NCI-H82 treated with DMSO at 0.1 percent for 48 hours (cell line): ENCODE data around the gene MAGI2.
"Not testable (repeated sequence)": the region's sequence is repeated elsewhere in the genome, so short reads cannot be mapped to it uniquely, and the experiment has no call there.

ENCODE experiments used
- DNase-seq: peaks from one replicate; lab custom pipeline; 2025; ENCODE audit not compliant: unreplicated experiment; lab: John Stamatoyannopoulos, UW

Gene MAGI2

GRCh38 chr7:79452032-79452494 is 1.4 kb downstream of the MAGI2 start:
- DNase-seq: peak; percentile 72

- DNase-seq: no peak
Measured at GRCh38 chr7:79451580-79451979, 1.9 kb downstream of the MAGI2 start.

GRCh38 chr7:79442766-79443165 is 10.7 kb downstream of the MAGI2 start:
- not testable (repeated sequence) for DNase-seq

GRCh38 chr7:79436378-79436777 is 17.1 kb downstream of the MAGI2 start:
- DNase-seq: no peak

- DNase-seq: no peak
Measured at GRCh38 chr7:79434867-79435266, 18.6 kb downstream of the MAGI2 start.

GRCh38 chr7:79434098-79434497 is 19.4 kb downstream of the MAGI2 start:
- no peak for DNase-seq

- DNase-seq: no peak
Measured at GRCh38 chr7:79430391-79430790, 23.1 kb downstream of the MAGI2 start.

GRCh38 chr7:79425665-79426064 is 27.8 kb downstream of the MAGI2 start:
- no peak for DNase-seq

GRCh38 chr7:79421751-79422150 is 31.7 kb downstream of the MAGI2 start:
- DNase-seq: no peak

GRCh38 chr7:79420464-79420863 is 33.0 kb downstream of the MAGI2 start:
- DNase-seq: no peak

GRCh38 chr7:79414910-79415309 is 38.6 kb downstream of the MAGI2 start:
- DNase-seq: no peak

- DNase-seq: no peak
Measured at GRCh38 chr7:79412915-79413314, 40.6 kb downstream of the MAGI2 start.

- no peak for DNase-seq
Measured at GRCh38 chr7:79412438-79412837, 41.0 kb downstream of the MAGI2 start.

- no peak for DNase-seq
Measured at GRCh38 chr7:79410345-79410744, 43.1 kb downstream of the MAGI2 start.

- DNase-seq: no peak
Measured at GRCh38 chr7:79407351-79407750, 46.1 kb downstream of the MAGI2 start.

GRCh38 chr7:79406371-79406770 is 47.1 kb downstream of the MAGI2 start:
- DNase-seq: no peak

GRCh38 chr7:79405368-79405767 is 48.1 kb downstream of the MAGI2 start:
- no peak for DNase-seq

- DNase-seq: no peak
Measured at GRCh38 chr7:79403879-79404278, 49.6 kb downstream of the MAGI2 start.

- DNase-seq: no peak
Measured at GRCh38 chr7:79403451-79403850, 50.0 kb downstream of the MAGI2 start.

GRCh38 chr7:79401254-79401653 is 52.2 kb downstream of the MAGI2 start:
- DNase-seq: no peak

- no peak for DNase-seq
Measured at GRCh38 chr7:79400222-79400621, 53.2 kb downstream of the MAGI2 start.

- DNase-seq: no peak
Measured at GRCh38 chr7:79398138-79398749, 55.2 kb downstream of the MAGI2 start.

- no peak for DNase-seq
Measured at GRCh38 chr7:79386688-79387422, 66.6 kb downstream of the MAGI2 start.
